AG04449 (cell line): ENCODE measurements around the gene CACNA1G.

Experiments
- CTCF ChIA-PET: fragments of 350-600 bp; formaldehyde crosslinking; extraction: SDS; loops from one replicate; lab custom pipeline; 2021; ENCODE audit warnings: antibody characterized with exemption; lab: Yijun Ruan, JAX
- POLR2A ChIA-PET: fragments of 400-600, 350-600 bp; formaldehyde crosslinking; extraction: SDS; loops from one replicate; lab custom pipeline; 2020; ENCODE audit warnings: antibody characterized with exemption, inconsistent platforms; lab: Yijun Ruan, JAX
- DNase-seq: peaks from one replicate; pipeline ENCODE4 v3.0.0-alpha.2; 2010; ENCODE audit warnings: low read depth, low spot score
- H3K4me3 ChIP-seq: 2 replicates; pipeline ENCODE4 v1.5.1; 2011; ENCODE audit warnings: low read depth, mild to moderate bottlenecking, control low read depth, low read length
- TF ChIP-seq, protein P1 (sequence below): IDR thresholded peaks from one replicate; pipeline ENCODE4 v1.5.1; 2011; ENCODE audit warnings: mild to moderate bottlenecking, moderate library complexity, low read length, control low read depth, inconsistent platforms; ENCODE audit not compliant: insufficient read depth; ENCODE audit errors: missing control alignments

Gene CACNA1G

DNA sequence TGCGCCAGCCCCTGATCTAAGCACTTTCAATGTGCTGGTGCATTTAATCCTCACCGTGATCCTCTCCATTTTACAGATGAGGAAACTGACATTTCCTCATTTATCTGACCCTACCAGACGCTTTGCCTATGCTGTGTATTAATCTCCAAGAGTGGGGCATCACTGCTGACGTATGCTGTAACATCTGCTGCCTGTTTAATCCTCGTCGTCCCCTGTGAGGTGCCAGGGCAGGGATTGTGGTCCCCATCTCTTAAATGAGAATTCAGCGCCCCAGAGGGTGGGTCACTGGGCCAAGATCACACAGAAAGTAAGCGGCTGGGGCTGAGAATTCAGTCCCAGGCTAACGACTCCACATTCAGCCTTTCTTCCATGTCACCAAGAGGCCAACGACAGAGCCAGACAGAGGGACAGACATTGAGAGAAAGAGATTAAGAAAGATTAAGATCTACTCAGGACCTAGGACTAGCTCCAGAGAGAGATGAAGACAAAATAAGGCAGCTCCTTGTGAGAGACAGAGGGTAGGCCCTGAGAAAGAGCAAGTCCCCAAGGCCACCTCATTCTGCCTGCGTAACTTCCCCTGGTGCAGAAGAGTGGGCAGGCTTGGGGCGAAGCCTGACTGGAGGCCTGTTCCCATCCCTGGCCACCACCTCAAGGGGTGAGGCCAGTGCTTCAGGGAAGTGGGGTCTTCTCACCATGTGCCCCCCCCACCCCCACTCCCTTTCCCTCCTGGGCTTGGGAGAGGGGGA lies 13.5 kb downstream of the CACNA1G start:
- TF ChIP-seq, protein P1, sequence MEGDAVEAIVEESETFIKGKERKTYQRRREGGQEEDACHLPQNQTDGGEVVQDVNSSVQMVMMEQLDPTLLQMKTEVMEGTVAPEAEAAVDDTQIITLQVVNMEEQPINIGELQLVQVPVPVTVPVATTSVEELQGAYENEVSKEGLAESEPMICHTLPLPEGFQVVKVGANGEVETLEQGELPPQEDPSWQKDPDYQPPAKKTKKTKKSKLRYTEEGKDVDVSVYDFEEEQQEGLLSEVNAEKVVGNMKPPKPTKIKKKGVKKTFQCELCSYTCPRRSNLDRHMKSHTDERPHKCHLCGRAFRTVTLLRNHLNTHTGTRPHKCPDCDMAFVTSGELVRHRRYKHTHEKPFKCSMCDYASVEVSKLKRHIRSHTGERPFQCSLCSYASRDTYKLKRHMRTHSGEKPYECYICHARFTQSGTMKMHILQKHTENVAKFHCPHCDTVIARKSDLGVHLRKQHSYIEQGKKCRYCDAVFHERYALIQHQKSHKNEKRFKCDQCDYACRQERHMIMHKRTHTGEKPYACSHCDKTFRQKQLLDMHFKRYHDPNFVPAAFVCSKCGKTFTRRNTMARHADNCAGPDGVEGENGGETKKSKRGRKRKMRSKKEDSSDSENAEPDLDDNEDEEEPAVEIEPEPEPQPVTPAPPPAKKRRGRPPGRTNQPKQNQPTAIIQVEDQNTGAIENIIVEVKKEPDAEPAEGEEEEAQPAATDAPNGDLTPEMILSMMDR = no peak
- H3K4me3 ChIP-seq = no peak overlapping the region
- POLR2A ChIA-PET = no interaction called here
- CTCF ChIA-PET = interaction anchor here (0.6 to 2.2 kb wide), 7 partner anchors 11 to 96 kb away, joined by 3 to 7 read pairs (median 4); no protein-coding TSS in a partner anchor
- no peak for DNase-seq

DNA sequence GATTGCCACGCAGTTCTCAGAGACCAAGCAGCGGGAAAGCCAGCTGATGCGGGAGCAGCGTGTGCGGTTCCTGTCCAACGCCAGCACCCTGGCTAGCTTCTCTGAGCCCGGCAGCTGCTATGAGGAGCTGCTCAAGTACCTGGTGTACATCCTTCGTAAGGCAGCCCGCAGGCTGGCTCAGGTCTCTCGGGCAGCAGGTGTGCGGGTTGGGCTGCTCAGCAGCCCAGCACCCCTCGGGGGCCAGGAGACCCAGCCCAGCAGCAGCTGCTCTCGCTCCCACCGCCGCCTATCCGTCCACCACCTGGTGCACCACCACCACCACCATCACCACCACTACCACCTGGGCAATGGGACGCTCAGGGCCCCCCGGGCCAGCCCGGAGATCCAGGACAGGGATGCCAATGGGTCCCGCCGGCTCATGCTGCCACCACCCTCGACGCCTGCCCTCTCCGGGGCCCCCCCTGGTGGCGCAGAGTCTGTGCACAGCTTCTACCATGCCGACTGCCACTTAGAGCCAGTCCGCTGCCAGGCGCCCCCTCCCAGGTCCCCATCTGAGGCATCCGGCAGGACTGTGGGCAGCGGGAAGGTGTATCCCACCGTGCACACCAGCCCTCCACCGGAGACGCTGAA lies 15.2 kb downstream of the CACNA1G start:
- POLR2A ChIA-PET = no interaction called here
- CTCF ChIA-PET = interaction anchor here (1.2 to 1.7 kb wide), 4 partner anchors 13 to 119 kb away, joined by 3 to 4 read pairs (median 3); no protein-coding TSS in a partner anchor
- no peak overlapping the region for H3K4me3 ChIP-seq
- TF ChIP-seq, protein P1 = no peak
- DNase-seq = no peak

DNA sequence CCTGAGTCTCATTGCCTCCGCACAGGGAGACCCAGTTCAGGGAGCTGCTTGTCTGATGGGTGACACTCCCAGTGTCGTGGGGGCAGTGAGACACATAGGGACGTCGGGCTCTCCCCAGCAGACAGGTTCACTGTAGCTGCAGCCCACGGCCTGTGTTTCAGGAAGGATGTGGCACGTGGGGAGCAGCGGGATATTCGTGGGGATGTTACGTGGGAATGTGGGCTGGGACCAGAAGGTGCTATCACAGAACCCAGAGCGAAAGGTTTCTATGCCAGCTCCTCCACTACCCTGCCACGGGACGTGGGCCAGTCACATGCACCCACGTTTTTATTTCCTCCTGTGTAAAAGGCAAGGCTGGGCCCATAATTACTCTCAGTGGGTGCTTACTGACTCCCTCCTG lies 16.3 kb downstream of the CACNA1G start:
- H3K4me3 ChIP-seq = no peak overlapping the region
- TF ChIP-seq, protein P1 = no peak
- DNase-seq = no peak
- ChIA-PET POLR2A (no interaction called here), CTCF (interaction anchor here (0.6 to 1.7 kb wide), 5 partner anchors 10 to 118 kb away, joined by 3 to 4 read pairs (median 3); no protein-coding TSS in a partner anchor)

DNA sequence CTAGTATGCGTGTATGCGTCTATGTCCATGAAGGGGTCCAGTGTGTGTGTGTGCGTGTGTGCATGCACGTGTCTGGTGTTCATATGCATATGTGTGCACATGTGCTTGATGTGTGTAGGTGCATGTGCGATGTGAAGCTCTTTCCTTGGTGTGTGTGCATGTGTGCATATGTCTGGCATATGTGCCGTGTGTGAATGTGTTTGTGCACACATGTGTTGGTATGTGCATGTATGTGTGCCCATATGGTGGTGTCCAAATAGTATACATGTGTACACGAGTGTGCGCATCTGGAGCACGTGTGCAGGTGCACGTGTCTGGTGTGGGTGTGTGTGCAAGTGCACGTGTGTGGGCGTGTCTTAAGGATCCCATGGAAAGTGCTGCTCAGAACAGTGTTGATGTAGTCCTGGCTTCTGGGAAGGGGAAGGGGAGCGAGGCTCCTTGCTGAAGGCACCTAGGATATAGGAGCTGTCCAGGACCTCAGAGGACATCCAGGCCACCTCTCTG lies 17.0 kb downstream of the CACNA1G start:
- H3K4me3 ChIP-seq = no peak overlapping the region
- no peak for DNase-seq
- TF ChIP-seq, protein P1 = no peak
- ChIA-PET POLR2A (no interaction called here), CTCF (interaction anchor here (0.8 to 1.0 kb wide), 2 partner anchors 22 to 27 kb away, joined by 3 read pairs; no protein-coding TSS in a partner anchor)

DNA sequence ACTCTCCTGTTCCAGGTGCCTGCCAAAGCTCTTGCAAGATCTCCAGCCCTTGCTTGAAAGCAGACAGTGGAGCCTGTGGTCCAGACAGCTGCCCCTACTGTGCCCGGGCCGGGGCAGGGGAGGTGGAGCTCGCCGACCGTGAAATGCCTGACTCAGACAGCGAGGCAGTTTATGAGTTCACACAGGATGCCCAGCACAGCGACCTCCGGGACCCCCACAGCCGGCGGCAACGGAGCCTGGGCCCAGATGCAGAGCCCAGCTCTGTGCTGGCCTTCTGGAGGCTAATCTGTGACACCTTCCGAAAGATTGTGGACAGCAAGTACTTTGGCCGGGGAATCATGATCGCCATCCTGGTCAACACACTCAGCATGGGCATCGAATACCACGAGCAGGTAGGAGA lies 17.7 kb downstream of the CACNA1G start:
- POLR2A ChIA-PET = no interaction called here
- no peak overlapping the region for H3K4me3 ChIP-seq
- TF ChIP-seq, protein P1 = no peak
- CTCF ChIA-PET = interaction anchor here (0.8 to 1.0 kb wide), 2 partner anchors 21 to 27 kb away, joined by 3 read pairs; no protein-coding TSS in a partner anchor
- DNase-seq = no peak

DNA sequence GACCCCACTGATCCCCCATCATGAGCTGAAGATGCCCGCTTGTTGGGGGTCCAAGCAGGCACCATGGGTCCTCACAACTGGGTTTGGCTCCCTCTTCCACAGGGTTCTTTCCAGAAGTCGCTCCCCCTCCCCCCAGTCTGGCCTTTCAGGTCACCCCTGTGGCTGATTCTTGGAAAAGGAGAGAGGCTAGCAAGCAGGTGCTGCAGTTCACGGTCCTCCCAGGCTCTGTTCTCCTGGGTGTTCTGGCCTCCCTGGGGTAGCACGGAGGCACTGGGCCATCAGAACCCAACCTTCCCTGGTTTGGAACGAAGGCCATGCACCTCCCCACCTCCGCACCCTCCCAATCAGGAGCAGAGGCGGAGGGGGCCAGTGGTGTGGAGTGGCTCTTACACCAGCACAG lies 18.9 kb downstream of the CACNA1G start:
- TF ChIP-seq, protein P1 = no peak
- ChIA-PET POLR2A (no interaction called here), CTCF (no interaction called here)
- H3K4me3 ChIP-seq = no peak overlapping the region
- no peak for DNase-seq
